ENCODE data around the gene CCDC88B. TPM values are rescaled to one million over a fixed set of nuclear protein-coding genes. Genes with fewer than 3 reads are reported as not detected.

CCDC88B gene
- total and polyA plus RNA-seq, 10 of the 15 experiments (the other 5 are each of a cell fraction or from before 2014, with no cell fraction given): 0.24 to 66.0 (median 19.2) TPM

GRCh38 chr11:64305691-64306562 lies 34.1 kb upstream of the CCDC88B start (continued):
- TF ChIP-seq NR2C2 (IDR thresholded peaks at IDR 0.05; ENCODE audit: borderline replicate concordance, control insufficient read depth, insufficient read length, low read depth) (peak; percentile 67), NFYB (IDR thresholded peaks at IDR 0.05; ENCODE audit: insufficient read depth, low read depth, low read length) (no peak), USF2 (IDR thresholded peaks at IDR 0.05; ENCODE audit: borderline replicate concordance, low read depth, low read length) (no peak), MYC (IDR thresholded peaks at IDR 0.05; ENCODE audit: insufficient read depth, insufficient read length, insufficient replicate concordance, low read length, severe bottlenecking) (no peak), MAX (IDR thresholded peaks at IDR 0.05; ENCODE audit: low read depth, low read length) (no peak), NKRF (conservative IDR thresholded peaks at IDR 0.05) (peak; percentile 59; the same call in 1 of the 2 replicates), KLF5 (IDR thresholded peaks at IDR 0.05; ENCODE audit: partially characterized antibody) (no peak), KDM1A (IDR thresholded peaks at IDR 0.05; ENCODE audit: borderline replicate concordance) (no peak), PRDM15 (CRISPR knock-in tag; IDR thresholded peaks at IDR 0.05) (no peak), ATF3 (IDR thresholded peaks at IDR 0.05; ENCODE audit: borderline replicate concordance, extremely low read depth, low read depth, low read length) (no peak), TCF3 (IDR thresholded peaks at IDR 0.05; ENCODE audit: borderline replicate concordance, insufficient read depth, low read depth, low read length) (0 out of 2 replicates have a peak, but pooled peaks have one; percentile 15), SIX5 (IDR thresholded peaks at IDR 0.05; ENCODE audit: low read depth, low read length, severe bottlenecking) (no peak), ZBTB33 (IDR thresholded peaks at IDR 0.05) (no peak), PAX8 (IDR thresholded peaks at IDR 0.05) (no peak), MEF2B (IDR thresholded peaks at IDR 0.05; ENCODE audit: partially characterized antibody, poor library complexity, severe bottlenecking) (no peak), MLLT1 (IDR thresholded peaks at IDR 0.05) (no peak)
